ENCODE data around the gene SLC4A8. TPM values are rescaled to one million over a fixed set of nuclear protein-coding genes. Genes with fewer than 3 reads are reported as not detected.

Gene SLC4A8
- total RNA-seq, 1 experiment from 2014 or later, result 1.4 TPM

GRCh38 chr12:51434305-51434704 lies 9.7 kb downstream of the SLC4A8 start:
- no peak for TF ChIP-seq POLR2A (IDR thresholded peaks at IDR 0.05; ENCODE audit: borderline replicate concordance, extremely low read depth, insufficient read depth, insufficient read length)
- no peak for TF ChIP-seq EZH2phosphoT487 (IDR thresholded peaks at IDR 0.05; ENCODE audit: borderline replicate concordance)
- no peak for TF ChIP-seq CEBPB (IDR thresholded peaks at IDR 0.05; ENCODE audit: low read depth)
- TF ChIP-seq FOSL1 (IDR thresholded peaks at IDR 0.05; ENCODE audit: low read depth), result no peak
- TF ChIP-seq ATF3 (IDR thresholded peaks at IDR 0.05), result no peak
- no peak for TF ChIP-seq SIN3A (IDR thresholded peaks at IDR 0.05; ENCODE audit: low read depth)
- TF ChIP-seq YY1 (IDR thresholded peaks at IDR 0.05; ENCODE audit: extremely low read depth, insufficient replicate concordance, low read depth, low read length), result no peak
- TF ChIP-seq RAD21 (IDR thresholded peaks at IDR 0.05; ENCODE audit: low read depth), result no peak
- TF ChIP-seq CTCF (IDR thresholded peaks at IDR 0.05 in 2 of 3, conservative IDR thresholded peaks at IDR 0.05 in 1 of 3; ENCODE audit: borderline replicate concordance in 1 of 3, insufficient read depth in 1 of 3, low read depth in 2 of 3, low read length in 2 of 3), result no peak
- TF ChIP-seq CBX3 (IDR thresholded peaks at IDR 0.05; ENCODE audit: low read depth), result no peak
- no peaks in the 10 kb centered on the region for H3K4me1 ChIP-seq (ENCODE audit: control insufficient read depth in 1 of 2, insufficient read depth in 2 of 2, low read length in 2 of 2)
- intact Hi-C loops (cut with micrococcal nuclease), result no loop called here
- BruUV-seq (replicated peaks), result no TSS peak
- H3K9me3 ChIP-seq (ENCODE audit: control insufficient read depth in 1 of 2, insufficient read depth in 1 of 2, low read depth in 1 of 2, low read length in 2 of 2), result no peaks in the 10 kb centered on the region
- POLR2A ChIA-PET, result no interaction called here
- no peak for DNase-seq (ENCODE audit: low read depth, low spot score)
- CTCF ChIA-PET, result no interaction called here
- H3K4me2 ChIP-seq (ENCODE audit: low read length), result no peak overlapping the region
- H3K36me3 ChIP-seq (ENCODE audit: control insufficient read depth in 1 of 2, insufficient read depth in 2 of 2, low read length in 2 of 2), result no peaks in the 10 kb centered on the region
- H2AFZ ChIP-seq (ENCODE audit: low read depth, low read length, poor library complexity, severe bottlenecking), result no peak overlapping the region
- no peak for ATAC-seq
- H3K79me2 ChIP-seq (ENCODE audit: insufficient read depth, low read length), result no peaks in the 10 kb centered on the region
- no peak overlapping the region for H3K4me3 ChIP-seq (replicated peaks in 1 of 2; ENCODE audit: low read depth in 1 of 2, low read length in 2 of 2)
- H3K9me2 ChIP-seq (ENCODE audit: insufficient read depth), result no peaks in the 10 kb centered on the region
- H4K20me1 ChIP-seq (ENCODE audit: insufficient read depth), result no peaks in the 10 kb centered on the region
- no peak overlapping the region for H3K27ac ChIP-seq (ENCODE audit: low read depth, low read length)
- no peaks in the 10 kb centered on the region for H3K27me3 ChIP-seq (ENCODE audit: insufficient read depth, low read length)
- no peak overlapping the region for H3K9ac ChIP-seq (ENCODE audit: low read length)
- RAD21 ChIA-PET (ENCODE audit: low non-redundant PET in 1 of 2, low total read pairs in 2 of 2, uncharacterized antibody in 2 of 2, unreplicated experiment in 2 of 2), result interaction anchor here in 1 of 2 experiments (0.7 kb wide), 1 partner anchor 65 kb away, joined by 3 read pairs; no protein-coding TSS in a partner anchor

Measured in HCT116 (cell line).